ENCODE measurements around the gene PBX4. TPM values are rescaled to one million over a fixed set of nuclear protein-coding genes. Genes with fewer than 3 reads are reported as not detected.

The PBX4 gene
- total and polyA plus RNA-seq, 2 experiments from 2014 or later: 2.6 to 4.1 TPM

- TF ChIP-seq, protein P1, sequence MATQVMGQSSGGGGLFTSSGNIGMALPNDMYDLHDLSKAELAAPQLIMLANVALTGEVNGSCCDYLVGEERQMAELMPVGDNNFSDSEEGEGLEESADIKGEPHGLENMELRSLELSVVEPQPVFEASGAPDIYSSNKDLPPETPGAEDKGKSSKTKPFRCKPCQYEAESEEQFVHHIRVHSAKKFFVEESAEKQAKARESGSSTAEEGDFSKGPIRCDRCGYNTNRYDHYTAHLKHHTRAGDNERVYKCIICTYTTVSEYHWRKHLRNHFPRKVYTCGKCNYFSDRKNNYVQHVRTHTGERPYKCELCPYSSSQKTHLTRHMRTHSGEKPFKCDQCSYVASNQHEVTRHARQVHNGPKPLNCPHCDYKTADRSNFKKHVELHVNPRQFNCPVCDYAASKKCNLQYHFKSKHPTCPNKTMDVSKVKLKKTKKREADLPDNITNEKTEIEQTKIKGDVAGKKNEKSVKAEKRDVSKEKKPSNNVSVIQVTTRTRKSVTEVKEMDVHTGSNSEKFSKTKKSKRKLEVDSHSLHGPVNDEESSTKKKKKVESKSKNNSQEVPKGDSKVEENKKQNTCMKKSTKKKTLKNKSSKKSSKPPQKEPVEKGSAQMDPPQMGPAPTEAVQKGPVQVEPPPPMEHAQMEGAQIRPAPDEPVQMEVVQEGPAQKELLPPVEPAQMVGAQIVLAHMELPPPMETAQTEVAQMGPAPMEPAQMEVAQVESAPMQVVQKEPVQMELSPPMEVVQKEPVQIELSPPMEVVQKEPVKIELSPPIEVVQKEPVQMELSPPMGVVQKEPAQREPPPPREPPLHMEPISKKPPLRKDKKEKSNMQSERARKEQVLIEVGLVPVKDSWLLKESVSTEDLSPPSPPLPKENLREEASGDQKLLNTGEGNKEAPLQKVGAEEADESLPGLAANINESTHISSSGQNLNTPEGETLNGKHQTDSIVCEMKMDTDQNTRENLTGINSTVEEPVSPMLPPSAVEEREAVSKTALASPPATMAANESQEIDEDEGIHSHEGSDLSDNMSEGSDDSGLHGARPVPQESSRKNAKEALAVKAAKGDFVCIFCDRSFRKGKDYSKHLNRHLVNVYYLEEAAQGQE (IDR thresholded peaks at IDR 0.05; ENCODE audit: unreplicated experiment): no peak
- TF ChIP-seq ZNF114 (CRISPR knock-in tag; IDR thresholded peaks at IDR 0.05) (no peak), STAT1 (IDR thresholded peaks at IDR 0.05; ENCODE audit: unreplicated experiment) (no peak)
These were observed 36.0 kb downstream of the PBX4 start (continued) for GRCh38 chr19:19582471-19582870.

- DNase-seq (ENCODE audit: low spot score): no peak
- no peaks in the 10 kb centered on the region for H3K36me3 Mint-ChIP-seq (ENCODE audit: low read depth)
- Histone ChIP-seq H3K36me3 (ENCODE audit: insufficient read depth) (no peaks in the 10 kb centered on the region), H4K20me1 (replicated peaks; ENCODE audit: insufficient read depth) (no peaks in the 10 kb centered on the region), H3K27ac (ENCODE audit: low read depth) (no peak overlapping the region), H3K4me3 (no peak overlapping the region), H3K4me2 (no peak overlapping the region), H3K9me2 (ENCODE audit: insufficient read depth) (no peaks in the 10 kb centered on the region), H3K27me3 (ENCODE audit: insufficient read depth) (no peaks in the 10 kb centered on the region), H3K79me2 (replicated peaks; ENCODE audit: insufficient read depth) (no peaks in the 10 kb centered on the region), H3F3A (replicated peaks; ENCODE audit: low read depth) (no peaks in the 10 kb centered on the region), H2AFZ (no peak overlapping the region), H3K4me1 (ENCODE audit: insufficient read depth) (no peaks in the 10 kb centered on the region)
- H3K27me3 Mint-ChIP-seq (ENCODE audit: insufficient read depth, low read depth, poor library complexity): peaks cover 3% of the 10 kb centered on the region
- ATAC-seq: no peak
- H3K4me1 Mint-ChIP-seq: no peaks in the 10 kb centered on the region
- no peak overlapping the region for H3K27ac Mint-ChIP-seq
- H3K4me3 Mint-ChIP-seq: no peak overlapping the region
- no peaks in the 10 kb centered on the region for H3K9me3 Mint-ChIP-seq
- TF ChIP-seq CTCF (conservative IDR thresholded peaks at IDR 0.05; ENCODE audit: low read depth in 2 of 2) (no peak), POLR2AphosphoS5 (IDR thresholded peaks at IDR 0.05; ENCODE audit: low read depth) (no peak), NANOG (IDR thresholded peaks at IDR 0.05; ENCODE audit: borderline replicate concordance) (no peak), ZNF114 (CRISPR knock-in tag; IDR thresholded peaks at IDR 0.05) (no peak), JUNB (IDR thresholded peaks at IDR 0.05; ENCODE audit: unreplicated experiment) (no peak), CREB1 (CRISPR knock-in tag; IDR thresholded peaks at IDR 0.05; ENCODE audit: low read depth) (no peak), ZNF331 (CRISPR knock-in tag; IDR thresholded peaks at IDR 0.05; ENCODE audit: low read depth) (no peak), STAT1 (IDR thresholded peaks at IDR 0.05; ENCODE audit: unreplicated experiment) (no peak)
- TF ChIP-seq, protein P2, sequence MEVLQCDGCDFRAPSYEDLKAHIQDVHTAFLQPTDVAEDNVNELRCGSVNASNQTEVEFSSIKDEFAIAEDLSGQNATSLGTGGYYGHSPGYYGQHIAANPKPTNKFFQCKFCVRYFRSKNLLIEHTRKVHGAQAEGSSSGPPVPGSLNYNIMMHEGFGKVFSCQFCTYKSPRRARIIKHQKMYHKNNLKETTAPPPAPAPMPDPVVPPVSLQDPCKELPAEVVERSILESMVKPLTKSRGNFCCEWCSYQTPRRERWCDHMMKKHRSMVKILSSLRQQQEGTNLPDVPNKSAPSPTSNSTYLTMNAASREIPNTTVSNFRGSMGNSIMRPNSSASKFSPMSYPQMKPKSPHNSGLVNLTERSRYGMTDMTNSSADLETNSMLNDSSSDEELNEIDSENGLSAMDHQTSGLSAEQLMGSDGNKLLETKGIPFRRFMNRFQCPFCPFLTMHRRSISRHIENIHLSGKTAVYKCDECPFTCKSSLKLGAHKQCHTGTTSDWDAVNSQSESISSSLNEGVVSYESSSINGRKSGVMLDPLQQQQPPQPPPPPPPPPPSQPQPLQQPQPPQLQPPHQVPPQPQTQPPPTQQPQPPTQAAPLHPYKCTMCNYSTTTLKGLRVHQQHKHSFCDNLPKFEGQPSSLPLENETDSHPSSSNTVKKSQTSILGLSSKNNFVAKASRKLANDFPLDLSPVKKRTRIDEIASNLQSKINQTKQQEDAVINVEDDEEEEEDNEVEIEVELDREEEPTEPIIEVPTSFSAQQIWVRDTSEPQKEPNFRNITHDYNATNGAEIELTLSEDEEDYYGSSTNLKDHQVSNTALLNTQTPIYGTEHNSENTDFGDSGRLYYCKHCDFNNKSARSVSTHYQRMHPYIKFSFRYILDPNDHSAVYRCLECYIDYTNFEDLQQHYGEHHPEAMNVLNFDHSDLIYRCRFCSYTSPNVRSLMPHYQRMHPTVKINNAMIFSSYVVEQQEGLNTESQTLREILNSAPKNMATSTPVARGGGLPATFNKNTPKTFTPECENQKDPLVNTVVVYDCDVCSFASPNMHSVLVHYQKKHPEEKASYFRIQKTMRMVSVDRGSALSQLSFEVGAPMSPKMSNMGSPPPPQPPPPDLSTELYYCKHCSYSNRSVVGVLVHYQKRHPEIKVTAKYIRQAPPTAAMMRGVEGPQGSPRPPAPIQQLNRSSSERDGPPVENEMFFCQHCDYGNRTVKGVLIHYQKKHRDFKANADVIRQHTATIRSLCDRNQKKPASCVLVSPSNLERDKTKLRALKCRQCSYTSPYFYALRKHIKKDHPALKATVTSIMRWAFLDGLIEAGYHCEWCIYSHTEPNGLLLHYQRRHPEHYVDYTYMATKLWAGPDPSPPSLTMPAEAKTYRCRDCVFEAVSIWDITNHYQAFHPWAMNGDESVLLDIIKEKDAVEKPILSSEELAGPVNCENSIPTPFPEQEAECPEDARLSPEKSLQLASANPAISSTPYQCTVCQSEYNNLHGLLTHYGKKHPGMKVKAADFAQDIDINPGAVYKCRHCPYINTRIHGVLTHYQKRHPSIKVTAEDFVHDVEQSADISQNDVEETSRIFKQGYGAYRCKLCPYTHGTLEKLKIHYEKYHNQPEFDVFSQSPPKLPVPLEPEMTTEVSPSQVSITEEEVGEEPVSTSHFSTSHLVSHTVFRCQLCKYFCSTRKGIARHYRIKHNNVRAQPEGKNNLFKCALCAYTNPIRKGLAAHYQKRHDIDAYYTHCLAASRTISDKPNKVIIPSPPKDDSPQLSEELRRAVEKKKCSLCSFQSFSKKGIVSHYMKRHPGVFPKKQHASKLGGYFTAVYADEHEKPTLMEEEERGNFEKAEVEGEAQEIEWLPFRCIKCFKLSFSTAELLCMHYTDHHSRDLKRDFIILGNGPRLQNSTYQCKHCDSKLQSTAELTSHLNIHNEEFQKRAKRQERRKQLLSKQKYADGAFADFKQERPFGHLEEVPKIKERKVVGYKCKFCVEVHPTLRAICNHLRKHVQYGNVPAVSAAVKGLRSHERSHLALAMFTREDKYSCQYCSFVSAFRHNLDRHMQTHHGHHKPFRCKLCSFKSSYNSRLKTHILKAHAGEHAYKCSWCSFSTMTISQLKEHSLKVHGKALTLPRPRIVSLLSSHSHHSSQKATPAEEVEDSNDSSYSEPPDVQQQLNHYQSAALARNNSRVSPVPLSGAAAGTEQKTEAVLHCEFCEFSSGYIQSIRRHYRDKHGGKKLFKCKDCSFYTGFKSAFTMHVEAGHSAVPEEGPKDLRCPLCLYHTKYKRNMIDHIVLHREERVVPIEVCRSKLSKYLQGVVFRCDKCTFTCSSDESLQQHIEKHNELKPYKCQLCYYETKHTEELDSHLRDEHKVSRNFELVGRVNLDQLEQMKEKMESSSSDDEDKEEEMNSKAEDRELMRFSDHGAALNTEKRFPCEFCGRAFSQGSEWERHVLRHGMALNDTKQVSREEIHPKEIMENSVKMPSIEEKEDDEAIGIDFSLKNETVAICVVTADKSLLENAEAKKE (CRISPR knock-in tag; IDR thresholded peaks at IDR 0.05): no peak
- TF ChIP-seq, protein P1 (IDR thresholded peaks at IDR 0.05; ENCODE audit: unreplicated experiment): no peak
These were observed 37.1 kb downstream of the PBX4 start for GRCh38 chr19:19581391-19581790.

Data from GM23338 (cell line).